HG03354 (cell line): ENCODE data around the gene SDK2.

Experiments
- ATAC-seq: cut with Tn5 transposase; IDR thresholded peaks from one replicate; pipeline ENCODE4 v1.9.1; 2021; ENCODE audit warnings: mild to moderate bottlenecking; ENCODE audit not compliant: unreplicated experiment, poor library complexity, severe bottlenecking

Gene SDK2

DNA sequence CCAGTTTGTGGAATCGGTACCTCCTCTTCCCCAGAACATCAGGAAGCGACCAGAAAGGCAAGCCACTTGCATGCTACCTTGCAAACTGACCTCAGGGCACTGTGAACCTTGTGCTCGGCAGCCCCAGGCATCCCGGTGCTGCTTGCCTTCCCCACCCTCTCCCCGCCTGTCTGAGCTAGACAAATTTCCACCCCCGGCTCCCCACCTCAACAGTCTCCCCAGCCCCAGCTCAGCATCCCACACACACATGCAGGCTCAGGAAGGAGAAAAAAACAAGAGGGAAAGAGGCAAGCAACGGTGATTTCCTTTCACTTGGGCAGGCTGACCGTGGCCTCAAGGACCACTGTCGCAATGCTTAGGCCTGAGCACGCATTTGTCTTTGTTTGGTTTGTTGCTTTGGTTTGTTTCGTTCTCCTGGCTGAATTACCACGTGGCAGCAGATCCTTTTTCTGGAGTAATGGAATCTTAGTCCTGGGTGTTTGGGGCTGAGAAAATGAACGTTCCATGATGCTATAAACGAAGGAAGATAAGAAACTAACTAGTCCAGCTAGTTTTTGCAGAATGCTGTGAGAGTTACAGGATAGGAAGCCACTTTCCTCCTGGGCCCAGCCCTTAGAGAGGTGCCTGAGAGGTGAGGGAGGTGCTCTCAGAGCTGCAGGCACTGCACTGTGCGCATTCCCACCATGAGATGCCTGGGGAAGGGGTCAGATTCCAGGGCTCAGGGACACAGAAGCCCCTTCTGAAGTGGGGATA, 27.9 kb downstream of the SDK2 start:
- ATAC-seq, result no peak

DNA sequence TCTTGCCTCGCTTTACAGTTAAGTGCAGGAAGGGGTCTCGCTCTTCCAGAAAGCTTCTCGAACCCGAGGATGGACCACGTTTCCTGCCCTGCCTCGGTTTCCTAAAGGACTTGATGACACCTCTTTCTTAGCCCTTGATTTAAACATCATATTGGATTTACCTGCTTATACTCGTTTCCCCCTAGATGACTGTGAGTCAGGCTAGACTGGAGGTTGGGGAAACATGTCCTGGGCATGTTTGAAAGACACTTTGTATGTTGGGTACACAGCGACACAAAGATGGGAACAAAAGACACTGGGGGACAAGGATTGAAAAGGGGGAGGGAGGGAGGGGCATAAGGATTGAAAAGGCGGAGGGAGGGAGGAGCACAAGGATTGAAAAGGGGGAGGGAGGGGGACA, 30.0 kb downstream of the SDK2 start:
- ATAC-seq, result no peak

DNA sequence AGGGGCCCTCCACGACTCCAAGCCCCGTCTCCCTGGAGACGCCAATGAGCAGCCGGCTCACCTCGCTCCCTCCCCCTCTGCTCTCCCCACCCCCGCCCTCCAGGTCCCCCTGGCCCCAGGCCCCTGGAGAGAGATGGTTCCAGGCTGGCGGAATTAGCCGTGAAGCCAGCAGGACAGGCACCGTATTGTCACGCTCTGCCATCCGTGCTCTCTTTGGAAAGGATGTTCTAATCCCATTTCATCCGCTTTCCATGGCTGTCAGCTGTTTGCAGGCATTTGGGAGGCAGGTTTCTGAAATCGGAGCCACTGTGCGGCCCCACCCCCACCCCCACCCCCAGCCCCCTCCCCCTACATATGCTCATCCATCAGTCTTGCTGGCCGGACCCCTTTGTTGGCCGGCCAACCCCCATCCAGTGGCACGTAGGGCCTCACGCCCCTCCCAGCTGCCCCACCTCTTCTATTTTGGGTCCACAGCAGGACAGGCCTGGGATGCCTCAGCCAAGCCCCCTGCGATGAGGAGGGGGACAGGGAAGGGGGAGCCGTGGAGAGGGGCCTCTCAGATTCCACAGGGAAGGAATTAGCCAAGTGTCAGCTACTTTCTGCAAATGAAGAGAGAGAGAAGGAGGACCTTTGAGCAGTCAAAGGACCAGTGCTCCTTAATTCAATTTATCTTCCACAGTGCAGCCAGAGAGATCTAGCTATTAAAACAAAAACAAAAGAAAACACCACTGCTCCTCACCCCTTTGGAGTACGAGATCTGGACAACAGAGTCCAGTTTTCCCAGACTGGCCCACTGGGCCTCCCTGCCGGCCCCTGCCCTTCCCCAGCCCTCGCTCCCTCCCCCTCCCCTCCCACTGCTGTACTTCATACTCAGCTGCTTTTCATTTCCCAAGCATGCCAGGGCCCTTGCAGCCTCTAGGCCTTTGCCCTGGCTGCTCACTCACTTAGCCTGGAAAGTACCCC, 30.7 kb downstream of the SDK2 start:
- ATAC-seq, result no peak

DNA sequence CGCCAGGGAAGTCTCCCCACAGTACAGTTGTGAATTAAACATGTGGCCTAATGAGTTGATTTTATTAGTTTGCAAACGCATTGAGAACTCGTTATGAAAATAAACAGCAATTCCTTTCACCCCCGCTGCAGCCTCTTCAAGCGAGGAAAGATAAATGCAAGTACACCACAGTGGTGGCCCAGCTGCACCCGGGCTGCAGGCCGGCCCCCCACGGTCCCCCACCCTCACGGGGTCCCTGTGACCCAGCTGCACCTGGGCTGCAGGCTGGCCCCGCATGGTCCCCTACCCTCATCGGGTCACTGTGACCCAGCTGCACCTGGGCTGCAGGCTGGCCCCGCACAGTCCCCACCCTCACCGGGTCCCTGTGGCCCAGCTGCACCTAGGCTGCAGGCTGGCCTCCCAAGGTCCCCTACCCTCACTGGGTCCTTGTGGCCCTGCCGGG, 32.2 kb downstream of the SDK2 start:
- no peak for ATAC-seq

DNA sequence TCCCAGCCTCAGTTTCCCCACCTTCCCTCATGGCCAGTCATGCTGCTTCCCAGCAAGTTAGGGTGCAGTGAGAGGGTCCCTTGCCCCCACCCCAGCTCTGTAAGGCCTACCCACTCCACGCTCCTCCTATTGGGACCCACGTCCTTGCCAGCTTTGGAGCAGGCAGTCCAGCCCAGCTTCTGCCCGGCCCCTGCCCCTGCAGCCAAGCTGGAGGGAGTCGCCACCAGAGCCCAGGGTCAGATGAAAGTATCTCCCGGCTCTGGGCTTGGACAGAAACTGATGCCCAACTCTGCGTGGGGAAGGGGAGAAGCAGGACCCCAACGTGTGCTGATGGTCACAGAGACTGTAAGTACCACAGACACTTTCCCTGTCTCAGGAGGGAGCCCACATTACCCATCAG, 32.6 kb downstream of the SDK2 start:
- ATAC-seq, result no peak

DNA sequence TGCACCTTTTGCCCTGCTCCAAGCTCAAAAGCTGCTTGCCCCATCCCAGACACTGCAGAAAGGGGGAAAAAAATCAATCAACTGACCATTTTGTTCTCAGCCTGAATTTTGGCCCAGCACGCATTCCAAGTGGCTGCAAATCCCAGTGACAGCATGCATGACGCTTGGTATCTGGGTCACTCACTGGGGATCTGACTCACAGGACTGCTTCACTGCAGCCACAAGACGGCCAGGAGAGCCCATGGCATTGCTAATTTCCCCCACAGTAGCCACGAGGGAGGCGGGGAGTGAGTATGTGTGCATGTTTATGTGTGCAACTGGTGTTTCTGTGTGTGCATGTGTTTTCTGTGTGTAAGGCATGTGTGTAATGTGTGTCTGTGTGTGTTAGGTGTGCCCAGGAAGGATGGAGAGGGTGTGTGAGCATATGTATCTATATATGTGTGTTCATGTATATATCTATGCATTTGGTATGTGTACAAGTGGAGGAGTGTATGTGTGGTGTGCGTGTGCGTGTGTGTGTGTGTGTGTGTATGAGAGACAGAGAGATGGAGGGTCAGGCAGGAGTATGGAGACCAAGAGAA, 33.8 kb downstream of the SDK2 start:
- no peak for ATAC-seq

DNA sequence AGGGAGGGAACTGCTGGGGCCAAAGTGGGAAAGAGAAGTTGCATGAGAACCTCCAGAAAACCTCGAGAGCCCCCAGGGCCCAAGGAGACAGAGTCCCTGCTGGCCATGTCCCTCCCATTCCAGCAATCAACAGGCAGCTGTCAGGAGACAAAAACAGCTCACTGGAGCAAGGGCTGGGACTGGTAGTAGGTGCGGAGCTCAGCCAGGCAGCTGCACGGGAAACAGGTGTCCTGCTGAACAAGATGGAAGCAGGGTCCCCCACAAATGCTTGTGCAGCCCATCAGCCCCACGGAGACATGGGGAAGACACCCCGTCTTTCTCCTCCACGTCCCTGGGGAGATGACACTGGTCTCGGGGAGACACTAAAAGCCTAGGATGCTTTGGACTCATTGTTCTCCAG, 34.5 kb downstream of the SDK2 start:
- no peak for ATAC-seq

DNA sequence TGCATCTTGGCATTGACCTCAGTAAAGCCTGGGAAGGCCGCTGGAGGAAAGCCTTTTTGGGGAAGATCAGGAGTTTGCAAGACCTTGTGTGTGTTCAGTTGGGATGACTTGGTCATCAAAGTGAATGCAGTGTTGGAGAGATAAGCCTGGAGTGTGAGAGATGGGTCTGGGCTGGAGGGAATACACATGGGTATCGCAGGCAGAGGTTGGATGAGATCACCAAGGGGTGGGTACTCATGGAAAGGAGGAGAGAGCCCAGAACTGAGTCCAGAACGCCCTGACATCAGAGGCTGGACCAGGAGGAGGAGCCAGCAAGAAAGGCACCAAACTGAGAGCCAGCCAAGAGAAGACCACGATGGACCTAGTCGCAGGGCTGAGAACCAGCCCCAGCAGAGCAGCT, 35.2 kb downstream of the SDK2 start:
- ATAC-seq, result no peak

DNA sequence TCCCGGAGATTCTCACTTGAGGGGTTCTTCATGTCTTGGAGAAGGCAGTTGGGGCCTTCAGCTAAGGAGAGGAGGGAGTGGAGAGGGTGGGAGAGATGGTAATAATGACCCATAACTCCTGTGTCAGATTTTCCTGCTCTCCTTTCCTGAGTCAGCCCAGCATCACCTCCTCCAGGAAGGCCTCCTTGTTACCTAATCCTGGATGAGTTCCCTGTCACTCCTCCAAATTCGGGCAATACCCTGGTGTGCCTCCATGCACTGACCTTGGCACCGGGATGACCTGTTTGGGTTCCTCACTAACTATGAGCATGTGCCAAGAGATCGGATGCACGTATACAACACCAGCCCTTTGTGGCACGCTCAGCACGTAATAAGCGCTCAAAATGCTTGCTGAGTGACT, 38.8 kb downstream of the SDK2 start:
- ATAC-seq, result no peak

DNA sequence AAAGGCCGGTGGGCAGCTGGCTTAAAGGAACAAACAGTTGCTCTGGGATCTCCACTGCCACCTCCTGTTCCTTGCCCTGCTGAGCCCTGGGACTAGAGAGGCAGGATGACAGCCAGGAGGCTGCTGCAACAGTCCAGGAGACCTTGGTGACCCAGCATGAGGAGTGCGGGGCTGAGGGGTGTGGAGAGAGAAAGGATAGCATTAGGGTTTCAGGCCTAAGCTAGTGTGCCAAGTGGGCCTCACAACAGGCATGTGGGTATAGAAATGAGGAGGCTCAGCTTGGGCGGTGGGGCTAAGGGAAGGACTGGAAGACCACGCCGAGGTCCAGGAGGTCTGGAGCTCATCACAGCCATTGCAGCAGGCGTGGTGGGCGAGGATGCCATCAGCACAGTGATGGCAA, 39.8 kb downstream of the SDK2 start:
- ATAC-seq, result no peak

DNA sequence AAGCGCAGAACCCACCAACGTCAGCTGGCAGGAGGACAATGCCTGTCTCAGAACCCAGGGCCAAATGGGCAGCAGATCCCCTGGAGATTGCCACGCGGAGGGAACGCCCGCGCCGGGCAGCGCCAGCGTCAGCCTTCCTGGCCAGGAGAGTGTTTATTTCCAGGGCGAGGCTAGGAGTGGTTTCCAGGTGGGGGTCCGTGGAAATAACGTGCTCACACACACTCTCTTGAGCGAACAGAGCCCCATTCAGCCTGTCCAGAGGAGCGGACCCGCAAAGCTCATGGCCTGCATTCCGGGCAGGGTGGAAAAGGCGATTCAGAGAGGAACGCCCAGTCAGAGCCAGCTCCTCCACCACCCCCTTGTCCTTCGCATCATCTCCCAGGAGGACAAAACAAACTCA, 40.3 kb downstream of the SDK2 start:
- ATAC-seq, result no peak

DNA sequence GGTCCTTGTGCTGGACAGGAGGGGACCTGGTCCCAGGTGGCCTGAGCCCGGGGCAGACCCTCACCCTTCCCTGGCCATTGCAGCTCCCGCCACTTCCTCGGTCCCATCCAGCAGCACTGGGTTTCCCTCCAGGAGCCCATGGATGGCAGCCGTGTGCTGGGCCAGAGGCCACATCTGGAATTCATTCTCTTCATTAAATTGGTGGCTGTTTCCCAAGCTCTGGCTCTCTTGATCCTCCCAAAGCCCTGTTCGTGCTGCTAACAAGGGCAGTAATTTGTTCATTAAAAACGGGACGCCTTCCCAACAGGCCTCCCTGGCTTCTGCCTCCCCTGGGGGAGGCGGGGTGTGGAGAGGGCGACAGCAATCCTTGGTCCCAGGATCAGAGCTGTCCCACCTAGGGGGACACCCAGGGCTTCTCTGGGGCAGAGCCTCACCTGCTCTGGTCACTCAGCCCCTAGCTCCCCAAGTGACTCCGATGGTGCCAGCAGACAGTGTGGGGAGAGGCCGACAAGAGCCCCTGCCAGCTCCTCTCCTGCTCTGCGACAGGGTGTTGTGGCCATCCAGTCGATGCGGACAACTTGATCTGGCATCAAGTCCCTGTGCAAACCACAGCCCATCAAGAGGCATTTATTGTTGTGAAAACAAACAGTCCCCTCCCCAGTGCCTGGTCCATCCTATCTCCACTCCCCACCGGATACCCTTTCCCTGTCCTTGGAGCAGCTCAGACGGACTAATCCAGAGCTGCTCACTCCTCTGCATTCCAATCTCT, 44.0 kb downstream of the SDK2 start:
- ATAC-seq, result no peak

DNA sequence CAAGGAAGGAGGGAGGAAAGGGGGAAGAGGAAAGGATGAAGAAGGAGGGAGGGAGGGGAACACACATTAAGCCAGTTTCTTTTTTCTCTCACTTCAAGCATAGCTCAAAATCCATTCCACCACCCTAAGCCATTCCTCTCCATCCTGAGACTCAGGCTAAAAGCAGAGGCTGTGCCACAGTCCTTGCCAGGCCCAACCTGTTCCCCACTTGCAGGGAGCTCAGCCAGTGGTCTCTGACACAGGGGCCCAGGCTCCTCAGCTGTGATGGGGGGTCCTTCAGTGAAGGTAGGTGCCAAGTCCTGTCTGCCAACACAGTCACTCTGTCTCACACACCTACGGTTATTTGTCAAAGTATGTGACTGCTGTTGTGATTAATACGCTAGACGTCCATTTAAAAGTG, 44.6 kb downstream of the SDK2 start:
- ATAC-seq, result no peak

DNA sequence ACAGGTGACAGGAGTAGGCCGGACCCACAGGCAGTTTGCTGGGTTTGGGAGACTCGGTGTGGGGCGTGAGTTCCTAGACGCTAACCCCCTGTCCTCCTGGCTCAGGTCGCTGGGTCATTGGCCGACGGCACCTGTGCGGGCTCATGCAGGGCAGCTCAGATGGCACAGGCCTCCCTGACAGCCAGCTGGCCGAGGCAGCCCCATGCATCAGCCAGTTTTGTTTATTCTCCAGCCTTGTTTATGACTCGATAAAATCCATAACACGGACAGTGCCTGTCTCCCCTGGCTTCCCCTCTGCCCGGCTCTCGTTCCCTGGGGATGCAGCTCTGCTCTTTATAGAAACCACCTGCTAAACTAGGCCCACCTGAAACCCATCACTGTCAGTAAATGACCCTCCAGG, 46.0 kb downstream of the SDK2 start:
- no peak for ATAC-seq

DNA sequence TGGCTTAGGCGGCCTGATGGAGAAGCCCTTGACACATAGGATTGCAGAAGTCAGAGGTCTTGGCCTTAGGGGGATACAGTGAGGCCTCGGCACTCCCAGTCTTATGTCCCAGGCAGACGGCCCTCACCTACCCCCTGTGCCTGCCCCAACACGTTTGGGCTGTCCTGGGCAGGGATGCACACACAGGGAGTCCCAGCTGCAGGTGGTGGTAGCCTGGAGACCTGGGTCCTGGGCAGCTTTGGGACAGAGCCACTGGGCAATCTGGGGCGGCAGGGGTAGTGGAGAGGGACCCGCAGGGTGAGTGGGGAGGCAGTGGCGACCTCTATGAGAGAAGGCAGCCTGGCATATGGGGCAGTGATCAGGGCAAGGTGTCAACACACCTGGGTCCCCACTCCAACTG, 48.3 kb downstream of the SDK2 start:
- no peak for ATAC-seq

DNA sequence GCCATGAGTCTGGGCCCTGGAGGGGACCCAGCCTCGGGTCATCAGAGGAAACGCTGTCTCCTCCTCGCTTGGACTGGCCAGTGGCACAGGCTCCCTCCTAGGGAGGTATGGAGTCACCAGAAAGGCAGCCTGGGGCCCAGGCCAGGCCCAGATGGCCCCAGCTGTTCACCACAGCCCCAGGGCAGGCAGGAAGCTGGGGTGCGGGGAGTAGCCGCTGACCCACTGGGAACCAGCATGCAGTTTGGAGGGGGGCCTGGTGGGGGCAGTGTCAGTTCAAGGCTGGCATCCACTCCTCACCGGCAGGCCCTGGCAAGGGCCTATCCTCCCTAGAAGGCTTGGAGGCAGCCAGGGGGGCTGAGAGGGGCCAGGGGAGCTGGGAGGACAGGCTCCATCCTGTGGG, 48.8 kb downstream of the SDK2 start:
- no peak for ATAC-seq

DNA sequence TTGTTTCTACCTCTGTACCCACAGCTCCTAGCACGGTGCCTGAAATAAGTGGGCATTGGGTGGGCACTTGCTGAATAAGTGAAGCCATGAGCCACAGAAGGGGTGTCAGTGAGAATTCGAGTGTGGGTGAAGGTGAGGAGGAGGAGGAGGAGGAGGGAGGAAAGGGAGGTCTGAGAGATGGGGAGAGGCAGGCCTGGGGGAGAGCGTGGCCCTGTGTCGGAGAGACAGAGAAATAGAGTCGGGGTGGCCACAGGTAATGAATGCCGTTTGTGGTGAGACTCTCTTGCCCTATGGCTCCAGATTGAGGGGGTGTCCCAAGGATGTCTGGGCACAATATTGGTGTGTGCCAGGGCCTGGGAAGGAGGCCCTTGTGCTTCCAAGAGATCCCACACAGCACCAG, 49.2 kb downstream of the SDK2 start:
- no peak for ATAC-seq

DNA sequence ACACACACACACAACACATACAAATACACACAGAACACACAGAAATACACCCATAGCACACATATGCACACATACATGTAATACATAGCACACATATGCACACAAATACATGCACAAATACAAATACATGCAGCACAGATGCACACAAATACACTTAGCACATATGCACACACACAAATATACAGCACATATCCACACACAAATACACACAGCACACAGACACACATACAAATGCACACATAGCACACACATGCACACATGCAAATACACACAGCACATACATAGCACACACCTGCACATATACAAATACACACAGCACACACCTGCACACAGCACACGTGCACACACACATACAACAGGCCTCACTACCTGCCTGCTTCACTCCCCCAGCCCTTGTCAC, 49.6 kb downstream of the SDK2 start:
- no peak for ATAC-seq

DNA sequence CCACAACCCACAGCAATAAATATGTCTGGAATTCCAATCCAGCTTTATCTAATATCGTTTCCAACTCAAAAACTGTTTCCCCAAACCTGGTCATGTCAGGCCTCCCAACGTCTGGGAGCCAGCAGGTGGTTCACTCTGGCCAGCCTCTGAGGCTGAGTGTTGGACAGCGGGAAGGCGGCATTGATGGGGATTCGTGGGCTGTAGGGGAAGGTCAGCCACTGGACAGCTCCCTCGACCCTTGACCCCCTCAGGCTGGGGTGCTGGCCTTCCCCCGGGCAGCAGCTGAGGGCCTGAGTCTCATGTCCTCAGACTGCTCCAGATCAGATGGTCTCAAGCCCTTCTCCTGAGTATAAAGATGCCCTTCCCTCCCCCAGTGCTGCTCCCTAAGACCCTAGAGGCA, 50.2 kb downstream of the SDK2 start:
- no peak for ATAC-seq
